HUDEP-2 (cell line): ENCODE measurements around the gene NFXL1.
A peak's percentile ranks its signal among the peaks of the same experiment; 100 is the strongest.

ENCODE experiments used
- DNase-seq, 76 experiments: peaks; one replicate each; lab custom pipeline; 2025; ENCODE audit not compliant: unreplicated experiment in 76 of 76; lab: John Stamatoyannopoulos, UW

The NFXL1 gene

GRCh38 chr4:47899639-47900038 lies 14.7 kb downstream of the NFXL1 start:
- no peak for DNase-seq

GRCh38 chr4:47891928-47892327 lies 22.5 kb downstream of the NFXL1 start:
- DNase-seq = no peak

GRCh38 chr4:47882228-47882627 lies 32.2 kb downstream of the NFXL1 start:
- no peak for DNase-seq

GRCh38 chr4:47879458-47879857 lies 34.9 kb downstream of the NFXL1 start:
- no peak for DNase-seq

GRCh38 chr4:47876784-47877546 lies 37.4 kb downstream of the NFXL1 start:
- DNase-seq = no peak

GRCh38 chr4:47876310-47876709 lies 38.1 kb downstream of the NFXL1 start:
- no peak for DNase-seq

- DNase-seq = no peak
Measured at GRCh38 chr4:47873877-47874541, 40.4 kb downstream of the NFXL1 start.

- no peak for DNase-seq
Measured at GRCh38 chr4:47863486-47863885, 50.9 kb downstream of the NFXL1 start.

GRCh38 chr4:47862297-47862696 lies 52.1 kb downstream of the NFXL1 start:
- DNase-seq = no peak

GRCh38 chr4:47860305-47860704 lies 54.1 kb downstream of the NFXL1 start:
- no peak for DNase-seq

GRCh38 chr4:47858006-47858405 lies 56.4 kb downstream of the NFXL1 start:
- DNase-seq = no peak

GRCh38 chr4:47856713-47857112 lies 57.7 kb downstream of the NFXL1 start:
- DNase-seq = no peak

- no peak for DNase-seq
Measured at GRCh38 chr4:47855350-47855749, 59.0 kb downstream of the NFXL1 start.

GRCh38 chr4:47852136-47852535 lies 62.2 kb downstream of the NFXL1 start:
- no peak for DNase-seq

GRCh38 chr4:47849466-47849865 lies 64.9 kb downstream of the NFXL1 start:
- DNase-seq = no peak

- DNase-seq = no peak
Measured at GRCh38 chr4:47848041-47848440, 66.3 kb downstream of the NFXL1 start.

GRCh38 chr4:47842985-47843384 lies 71.4 kb downstream of the NFXL1 start:
- DNase-seq = no peak

- no peak for DNase-seq
Measured at GRCh38 chr4:47840291-47840690, 74.1 kb downstream of the NFXL1 start.

- DNase-seq = peak in 1 of 76 experiments; percentile 10
Measured at GRCh38 chr4:47839259-47839658, 75.1 kb downstream of the NFXL1 start.

GRCh38 chr4:47838445-47838844 lies 75.9 kb downstream of the NFXL1 start:
- peak in 1 of 76 experiments; percentile 4 for DNase-seq

- no peak for DNase-seq
Measured at GRCh38 chr4:47837908-47838294, 76.5 kb downstream of the NFXL1 start, which contains the start of gene CORIN. Gene CORIN (minus strand): TSS chr4:47838067. CDS start chr4:47837949, 118 bp downstream.
